MM.1S (cell line): ENCODE measurements around the gene USP31.
A peak's percentile ranks its signal among the peaks of the same experiment; 100 is the strongest.

Source experiments
- DNase-seq: peaks from one replicate; pipeline ENCODE4 v3.0.0-alpha.2; 2015
- H2AFZ ChIP-seq: fragments of 300-600 bp; sonication (generic); 2 replicates; pipeline ENCODE4 v1.6.0; 2016; ENCODE audit warnings: antibody characterized with exemption, low read length
- H3F3A ChIP-seq: fragments of 300-600 bp; sonication (generic); 2 replicates; pipeline ENCODE4 v1.6.1; 2016; ENCODE audit warnings: mild to moderate bottlenecking, antibody characterized with exemption, low read length, moderate library complexity, mixed read lengths; ENCODE audit not compliant: insufficient read depth
- H3K27ac ChIP-seq: fragments of 300-600 bp; sonication (generic); 2 replicates; pipeline ENCODE4 v1.5.1; 2016; ENCODE audit warnings: mild to moderate bottlenecking, low read length
- H3K27me3 ChIP-seq: fragments of 300-600 bp; sonication (generic); replicated peaks from 2 replicates; pipeline ENCODE4 v1.6.0; 2016; ENCODE audit warnings: low read length; ENCODE audit not compliant: insufficient read depth
- H3K36me3 ChIP-seq: fragments of 300-600 bp; sonication (generic); replicated peaks from 2 replicates; pipeline ENCODE4 v1.6.1; 2016; ENCODE audit warnings: mild to moderate bottlenecking, low read length, mixed read lengths; ENCODE audit not compliant: insufficient read depth
- H3K4me1 ChIP-seq: fragments of 300-600 bp; sonication (generic); 2 replicates; pipeline ENCODE4 v1.6.1; 2016; ENCODE audit warnings: low read length, mixed read lengths
- H3K4me2 ChIP-seq: fragments of 300-600 bp; sonication (generic); 2 replicates; pipeline ENCODE4 v1.6.0; 2016; ENCODE audit warnings: low read depth, low read length
- H3K4me3 ChIP-seq: fragments of 300-600 bp; sonication (generic); 2 replicates; pipeline ENCODE4 v1.5.1; 2016; ENCODE audit warnings: low read length, mixed read lengths
- H3K79me2 ChIP-seq: fragments of 300-600 bp; sonication (generic); 2 replicates; pipeline ENCODE4 v1.6.1; 2016; ENCODE audit warnings: mixed run types, low read length, mixed read lengths
- H3K9ac ChIP-seq: fragments of 300-600 bp; sonication (generic); 2 replicates; pipeline ENCODE4 v1.6.1; 2016; ENCODE audit warnings: low read length, mixed read lengths
- H3K9me2 ChIP-seq: fragments of 300-600 bp; sonication (generic); replicated peaks from 2 replicates; pipeline ENCODE4 v1.6.1; 2016; ENCODE audit warnings: mild to moderate bottlenecking, low read length, mixed read lengths; ENCODE audit not compliant: insufficient read depth
- H3K9me3 ChIP-seq: fragments of 300-600 bp; sonication (generic); replicated peaks from 2 replicates; pipeline ENCODE4 v1.6.1; 2016; ENCODE audit warnings: mild to moderate bottlenecking, low read length, mixed read lengths; ENCODE audit not compliant: insufficient read depth
- H4K20me1 ChIP-seq: fragments of 300-600 bp; sonication (generic); 2 replicates; pipeline ENCODE4 v1.6.1; 2016; ENCODE audit warnings: mild to moderate bottlenecking, low read length, moderate library complexity, mixed read lengths; ENCODE audit not compliant: insufficient read depth
- EZH2 ChIP-seq: fragments of 300-600 bp; sonication (generic); optimal IDR thresholded peaks from 2 replicates; pipeline ENCODE3; 2017; ENCODE audit warnings: low read depth, mild to moderate bottlenecking, antibody characterized with exemption, low read length, mixed read lengths
- EZH2phosphoT487 ChIP-seq: fragments of 300-600 bp; sonication (generic); IDR thresholded peaks from 2 replicates; pipeline ENCODE4 v1.6.1; 2018; ENCODE audit warnings: antibody characterized with exemption, low read length
- TF ChIP-seq, protein P1 (sequence below): fragments of 300-600 bp; sonication (generic); IDR thresholded peaks from 2 replicates; pipeline ENCODE4 v1.5.1; 2016; ENCODE audit warnings: antibody characterized with exemption, low read length, mixed read lengths

Gene USP31

GRCh38 chr16:23182206-23182678 is 33.0 kb upstream of the USP31 start:
- H3K9ac ChIP-seq: 0 out of 2 replicates have a peak overlapping the region, but pooled peaks have one; percentile 20
- H3K4me2 ChIP-seq: peak overlapping the region; percentile 99
- no peak overlapping the region for H3K27ac ChIP-seq
- H3K79me2 ChIP-seq: peaks cover 27% of the 10 kb centered on the region
- H3K4me1 ChIP-seq: peaks cover 8% of the 10 kb centered on the region; the same call in 1 of the 2 replicates
- H3K4me3 ChIP-seq: peak overlapping the region; percentile 86
- H3K36me3 ChIP-seq: no peaks in the 10 kb centered on the region
- H3K9me2 ChIP-seq: no peaks in the 10 kb centered on the region
- TF ChIP-seq EZH2phosphoT487: no peak
- TF ChIP-seq EZH2: no peak
- TF ChIP-seq, protein P1, sequence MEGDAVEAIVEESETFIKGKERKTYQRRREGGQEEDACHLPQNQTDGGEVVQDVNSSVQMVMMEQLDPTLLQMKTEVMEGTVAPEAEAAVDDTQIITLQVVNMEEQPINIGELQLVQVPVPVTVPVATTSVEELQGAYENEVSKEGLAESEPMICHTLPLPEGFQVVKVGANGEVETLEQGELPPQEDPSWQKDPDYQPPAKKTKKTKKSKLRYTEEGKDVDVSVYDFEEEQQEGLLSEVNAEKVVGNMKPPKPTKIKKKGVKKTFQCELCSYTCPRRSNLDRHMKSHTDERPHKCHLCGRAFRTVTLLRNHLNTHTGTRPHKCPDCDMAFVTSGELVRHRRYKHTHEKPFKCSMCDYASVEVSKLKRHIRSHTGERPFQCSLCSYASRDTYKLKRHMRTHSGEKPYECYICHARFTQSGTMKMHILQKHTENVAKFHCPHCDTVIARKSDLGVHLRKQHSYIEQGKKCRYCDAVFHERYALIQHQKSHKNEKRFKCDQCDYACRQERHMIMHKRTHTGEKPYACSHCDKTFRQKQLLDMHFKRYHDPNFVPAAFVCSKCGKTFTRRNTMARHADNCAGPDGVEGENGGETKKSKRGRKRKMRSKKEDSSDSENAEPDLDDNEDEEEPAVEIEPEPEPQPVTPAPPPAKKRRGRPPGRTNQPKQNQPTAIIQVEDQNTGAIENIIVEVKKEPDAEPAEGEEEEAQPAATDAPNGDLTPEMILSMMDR: peak; percentile 99
- no peaks in the 10 kb centered on the region for H4K20me1 ChIP-seq
- peak overlapping the region; percentile 84 for H2AFZ ChIP-seq
- peak; percentile 95 for DNase-seq
- H3K27me3 ChIP-seq: no peaks in the 10 kb centered on the region
- H3K9me3 ChIP-seq: no peaks in the 10 kb centered on the region
- H3F3A ChIP-seq: no peaks in the 10 kb centered on the region

GRCh38 chr16:23181506-23181905 is 32.3 kb upstream of the USP31 start:
- H4K20me1 ChIP-seq: no peaks in the 10 kb centered on the region
- H3K9ac ChIP-seq: no peak overlapping the region
- peaks cover 27% of the 10 kb centered on the region for H3K79me2 ChIP-seq
- peaks cover 8% of the 10 kb centered on the region; the same call in 1 of the 2 replicates for H3K4me1 ChIP-seq
- no peak overlapping the region for H2AFZ ChIP-seq
- no peak overlapping the region for H3K4me2 ChIP-seq
- no peaks in the 10 kb centered on the region for H3K9me3 ChIP-seq
- no peak for DNase-seq
- H3K9me2 ChIP-seq: no peaks in the 10 kb centered on the region
- TF ChIP-seq EZH2phosphoT487 (no peak), EZH2 (no peak)
- H3K36me3 ChIP-seq: no peaks in the 10 kb centered on the region
- no peaks in the 10 kb centered on the region for H3F3A ChIP-seq
- no peak overlapping the region for H3K4me3 ChIP-seq
- H3K27me3 ChIP-seq: no peaks in the 10 kb centered on the region
- H3K27ac ChIP-seq: no peak overlapping the region

DNA sequence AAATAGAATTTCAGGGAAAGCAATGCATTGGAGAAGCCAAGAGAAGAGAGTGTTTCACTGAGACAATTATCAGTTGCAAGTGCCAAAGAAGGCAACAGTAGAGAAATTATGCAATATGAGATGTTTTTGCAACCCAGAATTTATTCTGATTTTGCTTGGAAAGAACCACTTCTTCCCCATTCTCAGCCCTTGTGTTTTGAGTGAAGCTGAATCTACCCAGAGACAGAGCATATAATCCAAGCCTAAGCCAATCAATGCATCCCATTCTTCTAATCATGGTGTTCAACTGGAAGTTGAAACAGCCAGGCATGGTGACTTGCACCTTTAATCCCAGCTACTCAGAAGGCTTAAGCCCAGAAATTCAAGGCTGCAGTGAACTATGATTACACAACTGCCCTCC is 26.4 kb upstream of the USP31 start:
- DNase-seq: no peak

GRCh38 chr16:23174622-23175021 is 25.4 kb upstream of the USP31 start:
- no peak for TF ChIP-seq EZH2
- Histone ChIP-seq H3K79me2 (no peaks in the 10 kb centered on the region), H3K4me2 (no peak overlapping the region), H3K36me3 (no peaks in the 10 kb centered on the region), H2AFZ (no peak overlapping the region), H3K27me3 (no peaks in the 10 kb centered on the region), H3F3A (no peaks in the 10 kb centered on the region), H3K9me2 (no peaks in the 10 kb centered on the region), H3K27ac (no peak overlapping the region), H3K9ac (no peak overlapping the region), H4K20me1 (no peaks in the 10 kb centered on the region), H3K4me1 (no peaks in the 10 kb centered on the region), H3K4me3 (no peak overlapping the region), H3K9me3 (no peaks in the 10 kb centered on the region)
- no peak for DNase-seq

More for the DNA sequence above, 26.4 kb upstream of the USP31 start:
- Histone ChIP-seq H3K36me3 (no peaks in the 10 kb centered on the region), H3K27ac (no peak overlapping the region), H3F3A (no peaks in the 10 kb centered on the region), H3K9me2 (no peaks in the 10 kb centered on the region), H3K4me2 (no peak overlapping the region), H3K4me1 (no peaks in the 10 kb centered on the region), H2AFZ (no peak overlapping the region), H3K4me3 (no peak overlapping the region), H3K27me3 (no peaks in the 10 kb centered on the region), H4K20me1 (no peaks in the 10 kb centered on the region), H3K9me3 (no peaks in the 10 kb centered on the region), H3K9ac (no peak overlapping the region), H3K79me2 (no peaks in the 10 kb centered on the region)
- TF ChIP-seq EZH2 (no peak), EZH2phosphoT487 (no peak)
- TF ChIP-seq, protein P1: no peak
